Activated T-cell treated with anti-CD3 and anti-CD28 coated beads, Interleukin-2, amount 50 U/mL, for 4 hours (primary cell): Measurements from ENCODE around the gene SCYL1. TPM values are rescaled to one million over a fixed set of nuclear protein-coding genes. Genes with fewer than 3 reads are reported as not detected.
A peak's percentile ranks its signal among the peaks of the same experiment; 100 is the strongest.
"Not testable (repeated sequence)": the region's sequence is repeated elsewhere in the genome, so short reads cannot be mapped to it uniquely, and the experiment has no call there.

Experiments used
- ATAC-seq, 2 donors: fragments of 200-7000 bp; cut with Tn5 transposase; one replicate each; pipeline ENCODE4 v1.10.0; 2021
- DNase-seq: peaks from one replicate; pipeline ENCODE4 v3.0.0-alpha.2; 2020
- H3K27me3 Mint-ChIP-seq: one replicate; pipeline ENCODE4 v1.8.0; 2021; ENCODE audit warnings: low read depth, mixed read lengths
- H3K36me3 Mint-ChIP-seq: one replicate; pipeline ENCODE4 v1.8.0; 2022; ENCODE audit warnings: mixed read lengths; ENCODE audit not compliant: insufficient read depth
- H3K4me1 Mint-ChIP-seq: one replicate; pipeline ENCODE4 v1.8.0; 2021; ENCODE audit warnings: low read depth, mixed read lengths
- H3K4me3 Mint-ChIP-seq: one replicate; pipeline ENCODE4 v1.8.0; 2021; ENCODE audit warnings: mild to moderate bottlenecking, moderate library complexity, mixed read lengths
- H3K9me3 Mint-ChIP-seq: one replicate; pipeline ENCODE4 v1.8.0; 2021; ENCODE audit warnings: mixed read lengths
- total RNA-seq, 3 donors: library from RNA; stranded (reverse); gene quantifications; one replicate each; pipeline ENCODE4 v1.2.1, GENCODE V29; 2021

The SCYL1 gene
- total RNA-seq, 3 donors from 2014 or later = 87.6 to 94.6 (median 94.3) TPM

- peaks cover 8% of the 10 kb centered on the region for H3K4me1 Mint-ChIP-seq
- H3K9me3 Mint-ChIP-seq = no peaks in the 10 kb centered on the region
- DNase-seq (no peak), ATAC-seq (peak in 1 of 2 donors; percentile 34)
- H3K4me3 Mint-ChIP-seq = no peak overlapping the region
- H3K27me3 Mint-ChIP-seq = no peaks in the 10 kb centered on the region
- no peaks in the 10 kb centered on the region for H3K36me3 Mint-ChIP-seq
These were observed 8.5 kb upstream of the SCYL1 start for GRCh38 chr11:65516135-65516968.

GRCh38 chr11:65518941-65519549 is 5.8 kb upstream of the SCYL1 start:
- H3K4me1 Mint-ChIP-seq = peaks cover 33% of the 10 kb centered on the region
- not testable (repeated sequence) for H3K9me3 Mint-ChIP-seq, H3K27me3 Mint-ChIP-seq, H3K4me3 Mint-ChIP-seq, DNase-seq, H3K36me3 Mint-ChIP-seq, ATAC-seq

- not testable (repeated sequence) for H3K36me3 Mint-ChIP-seq, DNase-seq, H3K27me3 Mint-ChIP-seq, ATAC-seq, H3K9me3 Mint-ChIP-seq
- Mint-ChIP-seq H3K4me1 (peaks cover 47% of the 10 kb centered on the region), H3K4me3 (peak overlapping the region; percentile 75)
These were observed 2.9 kb upstream of the SCYL1 start for GRCh38 chr11:65521777-65522521.

- Mint-ChIP-seq H3K4me1 (peaks cover 51% of the 10 kb centered on the region), H3K4me3 (peak overlapping the region; percentile 75)
- H3K9me3 Mint-ChIP-seq, H3K36me3 Mint-ChIP-seq, H3K27me3 Mint-ChIP-seq, ATAC-seq: not testable (repeated sequence)
- peak; percentile 49 for DNase-seq
These were observed 1.9 kb upstream of the SCYL1 start for GRCh38 chr11:65522718-65523630.

DNA sequence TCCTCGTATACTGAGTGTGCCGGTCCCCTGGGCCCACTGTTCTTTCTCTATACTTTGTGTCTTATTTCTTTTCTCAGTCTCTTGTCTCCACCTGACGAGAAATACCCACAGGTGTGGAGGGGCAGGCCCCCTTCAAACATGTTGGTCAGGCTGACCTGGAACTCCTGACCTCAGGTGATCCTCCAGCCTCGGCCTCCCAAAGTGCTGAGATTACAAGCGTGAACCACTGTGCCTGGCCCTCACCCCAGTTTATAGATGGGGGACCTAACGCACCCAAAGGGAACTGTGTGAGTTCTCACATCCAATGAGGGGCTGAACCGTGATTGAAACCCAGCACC is 1.3 kb upstream of the SCYL1 start:
- H3K36me3 Mint-ChIP-seq, H3K27me3 Mint-ChIP-seq, DNase-seq, H3K9me3 Mint-ChIP-seq, ATAC-seq: not testable (repeated sequence)
- Mint-ChIP-seq H3K4me3 (peak overlapping the region; percentile 75), H3K4me1 (peaks cover 51% of the 10 kb centered on the region)

DNA sequence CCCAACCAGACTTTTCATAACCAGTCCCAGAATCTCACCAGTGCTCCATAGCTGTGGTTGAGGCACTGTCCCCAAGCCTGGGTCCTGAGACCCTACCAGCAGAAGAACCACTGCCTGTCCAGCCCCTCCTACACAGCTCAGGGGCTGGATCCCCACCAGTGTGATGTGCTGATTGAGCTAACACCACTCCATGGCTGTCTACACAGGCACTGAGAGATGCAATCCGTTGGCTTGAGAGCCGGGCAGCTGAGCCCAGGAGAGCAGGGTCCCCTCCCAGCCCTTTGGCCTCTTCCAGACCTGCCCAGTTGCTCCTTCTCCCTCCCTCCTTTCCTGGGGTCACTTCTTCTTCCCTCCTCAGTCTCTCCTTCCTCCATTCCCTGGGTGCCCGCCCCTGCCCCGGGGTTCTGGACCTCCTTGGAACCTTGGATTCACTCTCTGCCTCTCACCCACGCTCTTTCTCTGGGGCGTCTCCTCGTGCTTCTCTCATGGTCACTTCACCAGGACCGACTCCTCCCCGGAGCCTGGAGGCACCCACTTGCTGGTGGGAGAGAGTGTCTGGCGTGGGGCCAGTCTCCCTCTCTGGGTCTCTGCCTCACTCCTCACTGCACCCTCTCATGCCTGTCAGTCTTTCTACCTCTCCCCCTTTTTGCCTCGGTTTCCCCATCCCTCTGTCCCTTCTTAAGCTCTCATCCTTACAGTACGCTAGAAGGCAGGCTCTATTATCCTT is 706 bp upstream of the SCYL1 start:
- Mint-ChIP-seq H3K9me3 (no peaks in the 10 kb centered on the region), H3K27me3 (no peaks in the 10 kb centered on the region), H3K4me1 (peaks cover 54% of the 10 kb centered on the region), H3K4me3 (peak overlapping the region; percentile 75), H3K36me3 (peaks cover 10% of the 10 kb centered on the region)
- DNase-seq = no peak
- peak; percentile 4 to 6 for ATAC-seq

GRCh38 chr11:65525546-65526480 is 930 bp downstream of the SCYL1 start:
- H3K9me3 Mint-ChIP-seq = no peaks in the 10 kb centered on the region
- no peaks in the 10 kb centered on the region for H3K27me3 Mint-ChIP-seq
- H3K4me1 Mint-ChIP-seq = peaks cover 61% of the 10 kb centered on the region
- ATAC-seq (peak; percentile 13 to 23), DNase-seq (no peak)
- H3K36me3 Mint-ChIP-seq = peaks cover 14% of the 10 kb centered on the region
- H3K4me3 Mint-ChIP-seq = peak overlapping the region; percentile 86

- no peaks in the 10 kb centered on the region for H3K27me3 Mint-ChIP-seq
- peaks cover 58% of the 10 kb centered on the region for H3K4me1 Mint-ChIP-seq
- H3K9me3 Mint-ChIP-seq = no peaks in the 10 kb centered on the region
- peak overlapping the region; percentile 86 for H3K4me3 Mint-ChIP-seq
- H3K36me3 Mint-ChIP-seq = peaks cover 14% of the 10 kb centered on the region
- DNase-seq (no peak), ATAC-seq (no peak)
These were observed 1.9 kb downstream of the SCYL1 start for GRCh38 chr11:65526744-65527143.

- ATAC-seq = no peak
- Mint-ChIP-seq H3K36me3 (peaks cover 15% of the 10 kb centered on the region), H3K27me3 (no peaks in the 10 kb centered on the region), H3K4me3 (no peak overlapping the region), H3K4me1 (peaks cover 37% of the 10 kb centered on the region), H3K9me3 (no peaks in the 10 kb centered on the region)
- no peak for DNase-seq
These were observed 4.0 kb downstream of the SCYL1 start for GRCh38 chr11:65528819-65529350.

- no peaks in the 10 kb centered on the region for H3K9me3 Mint-ChIP-seq
- H3K4me3 Mint-ChIP-seq = no peak overlapping the region
- no peaks in the 10 kb centered on the region for H3K27me3 Mint-ChIP-seq
- ATAC-seq = no peak
- H3K36me3 Mint-ChIP-seq = peaks cover 19% of the 10 kb centered on the region
- DNase-seq = no peak
- H3K4me1 Mint-ChIP-seq = peaks cover 30% of the 10 kb centered on the region
These were observed 4.7 kb downstream of the SCYL1 start for GRCh38 chr11:65529475-65530156.

DNA sequence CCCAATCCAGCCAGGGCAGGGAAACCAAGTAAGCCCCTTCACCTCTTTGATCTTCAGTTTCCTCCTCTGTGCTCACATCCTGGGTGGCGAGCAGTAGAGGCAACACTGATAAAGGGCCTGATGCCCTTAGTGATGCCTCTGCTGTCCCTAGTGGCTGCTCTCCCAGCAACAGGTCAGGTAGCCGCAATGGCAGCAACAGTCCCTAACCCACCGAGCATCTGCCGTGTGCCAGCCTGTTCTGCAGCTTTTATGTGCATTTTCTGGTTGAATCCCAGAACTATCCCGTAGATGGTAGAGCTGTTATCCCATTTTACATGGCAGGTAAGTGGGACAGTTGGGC is 5.2 kb downstream of the SCYL1 start:
- Mint-ChIP-seq H3K36me3 (peaks cover 21% of the 10 kb centered on the region), H3K9me3 (no peaks in the 10 kb centered on the region), H3K27me3 (no peaks in the 10 kb centered on the region), H3K4me1 (peaks cover 32% of the 10 kb centered on the region), H3K4me3 (no peak overlapping the region)
- DNase-seq (no peak), ATAC-seq (peak; percentile 71)

DNA sequence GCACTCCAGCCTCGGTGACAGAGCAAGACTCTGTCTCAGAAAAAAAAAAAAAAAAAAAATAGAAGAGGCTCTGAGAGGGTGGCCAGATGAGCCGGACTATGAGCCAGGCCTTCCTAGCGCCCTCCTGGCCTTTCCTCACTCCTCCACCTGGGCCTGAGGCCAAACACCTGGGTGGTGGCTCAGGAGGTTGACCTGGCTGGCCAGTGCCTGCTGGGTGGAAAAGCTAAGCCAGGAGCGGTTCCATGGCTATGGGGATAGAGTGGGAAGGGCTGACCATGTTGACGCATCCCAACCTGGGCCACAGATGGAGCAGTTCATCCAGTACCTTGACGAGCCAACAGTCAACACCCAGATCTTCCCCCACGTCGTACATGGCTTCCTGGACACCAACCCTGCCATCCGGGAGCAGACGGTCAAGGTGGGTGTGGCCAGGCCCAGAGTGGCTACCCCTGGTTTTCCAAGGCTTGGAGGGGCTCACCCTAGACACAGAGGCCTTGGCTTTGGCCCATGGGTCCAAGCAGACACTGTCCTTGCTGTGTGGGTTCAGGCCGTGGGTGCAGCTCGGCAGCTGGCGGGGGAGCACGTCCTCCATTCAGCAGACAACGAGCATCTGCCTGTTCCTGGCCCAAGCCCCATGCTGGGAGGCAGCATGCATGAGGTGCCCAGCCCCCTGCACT is 7.6 kb downstream of the SCYL1 start:
- DNase-seq = no peak
- Mint-ChIP-seq H3K4me3 (no peak overlapping the region), H3K9me3 (no peaks in the 10 kb centered on the region), H3K36me3 (peaks cover 15% of the 10 kb centered on the region), H3K27me3 (no peaks in the 10 kb centered on the region), H3K4me1 (peaks cover 14% of the 10 kb centered on the region)
- no peak for ATAC-seq
